A549 (cell line): ENCODE results near the gene TDO2. TPM values are rescaled to one million over a fixed set of nuclear protein-coding genes. Genes with fewer than 3 reads are reported as not detected.

ENCODE experiments used
- ATAC-seq, 2 experiments: fragments of 200-7000 bp in 1 of 2; fragments of >200 bp in 1 of 2; cut with Nextera tagmentation in 1 of 2; cut with Tn5 transposase in 1 of 2; 3 replicates each; pipeline versions ENCODE4 v1.8.0 to v1.9.1; 2018 to 2020; ENCODE audit warnings: mild to moderate bottlenecking in 1 of 2, moderate library complexity in 1 of 2
- CTCF ChIA-PET: fragments of 300-600 bp; sonication (Branson Sonifier 250); formaldehyde crosslinking; extraction: SDS; loops from one replicate; lab custom pipeline; 2021; ENCODE audit warnings: antibody characterized with exemption, inconsistent platforms; lab: Yijun Ruan, JAX
- POLR2A ChIA-PET: fragments of 350-600 bp; formaldehyde crosslinking; extraction: SDS; loops from one replicate; lab custom pipeline; 2021; ENCODE audit warnings: antibody characterized with exemption, inconsistent platforms; lab: Yijun Ruan, JAX
- DNase-seq, 2 experiments: peaks; one replicate each; pipeline versions ENCODE4 v3.0.0 to v3.0.0-alpha.2; 2011 to 2016; ENCODE audit warnings: low read depth in 1 of 2, low spot score in 1 of 2
- FAIRE-seq: peaks from 2 replicates; lab custom pipeline; 2011; peaks lifted over from hg19 to GRCh38; lab: Jason Lieb, UNC
- H3K27ac ChIP-seq, 2 experiments: fragments of >200 bp; sonication (Bioruptor Twin); formaldehyde crosslinking; 3 replicates each; pipeline ENCODE4 v1.5.1; 2016 to 2017
- H3K4me1 ChIP-seq: fragments of >200 bp; sonication (Bioruptor Twin); formaldehyde crosslinking; 3 replicates; pipeline ENCODE4 v1.6.1; 2016
- H3K4me2 ChIP-seq: fragments of >200 bp; sonication (Bioruptor Twin); formaldehyde crosslinking; 3 replicates; pipeline ENCODE4 v1.6.1; 2016
- H3K4me3 ChIP-seq: fragments of >200 bp; sonication (Bioruptor Twin); formaldehyde crosslinking; 3 replicates; pipeline ENCODE4 v1.5.1; 2016
- H3K9me3 ChIP-seq: fragments of >200 bp; sonication (Bioruptor Twin); formaldehyde crosslinking; 3 replicates; pipeline ENCODE4 v1.6.1; 2016
- BCL3 ChIP-seq: fragments of >200 bp; sonication (Bioruptor Twin); formaldehyde crosslinking; IDR thresholded peaks from 3 replicates; pipeline ENCODE4 v1.6.1; 2016
- BHLHE40 ChIP-seq: IDR thresholded peaks from 2 replicates; pipeline ENCODE4 v1.6.1; 2012; ENCODE audit warnings: low read depth, low read length, inconsistent platforms
- CBX2 ChIP-seq: fragments of 200-600 bp; sonication (generic); IDR thresholded peaks from 2 replicates; pipeline ENCODE4 v1.6.1; 2016; ENCODE audit warnings: low read depth, mild to moderate bottlenecking, borderline replicate concordance
- CHD2 ChIP-seq: fragments of 150-350 bp; IDR thresholded peaks from 2 replicates; pipeline ENCODE4 v1.6.1; 2014; ENCODE audit warnings: low read length; ENCODE audit not compliant: partially characterized antibody
- CHD4 ChIP-seq: fragments of 200-600 bp; sonication (generic); IDR thresholded peaks from 2 replicates; pipeline ENCODE4 v1.6.1; 2016; ENCODE audit warnings: antibody characterized with exemption, mild to moderate bottlenecking, borderline replicate concordance
- FOXS1 ChIP-seq: fragments of 250-450 bp; sonication (Bioruptor Pico); IDR thresholded peaks from 2 replicates; pipeline ENCODE4 v1.5.0; 2020; ENCODE audit warnings: mild to moderate bottlenecking, moderate library complexity
- HMGXB4 ChIP-seq: fragments of 250-450 bp; sonication (Bioruptor Pico); IDR thresholded peaks from 2 replicates; pipeline ENCODE4 v1.5.0; 2021; ENCODE audit warnings: mild to moderate bottlenecking, moderate library complexity, borderline replicate concordance
- HOXB13 ChIP-seq: fragments of 250-450 bp; sonication (Bioruptor Pico); IDR thresholded peaks from 2 replicates; pipeline ENCODE4 v1.5.0; 2020; ENCODE audit warnings: low read depth, mild to moderate bottlenecking, moderate library complexity
- KDM1A ChIP-seq: fragments of 200-600 bp; sonication (generic); IDR thresholded peaks from 2 replicates; pipeline ENCODE4 v1.6.1; 2016; ENCODE audit warnings: low read depth, mild to moderate bottlenecking
- MAFK ChIP-seq: fragments of 450-650 bp; IDR thresholded peaks from 2 replicates; pipeline ENCODE4 v1.6.1; 2014; ENCODE audit not compliant: partially characterized antibody
- NPAS2 ChIP-seq: fragments of 250-450 bp; sonication (Bioruptor Pico); IDR thresholded peaks from 2 replicates; pipeline ENCODE4 v1.8.0; 2022; ENCODE audit warnings: mild to moderate bottlenecking, moderate library complexity, borderline replicate concordance
- NR3C1 ChIP-seq: fragments of >200 bp; sonication (Bioruptor Twin); formaldehyde crosslinking; IDR thresholded peaks from 3 replicates; pipeline ENCODE4 v1.6.1; 2017
- RCOR1 ChIP-seq: fragments of 150-350 bp; IDR thresholded peaks from 2 replicates; pipeline ENCODE4 v1.6.1; 2014; ENCODE audit warnings: antibody characterized with exemption, low read length, low read depth
- ZFP36 ChIP-seq: fragments of 450-650 bp; IDR thresholded peaks from 2 replicates; pipeline ENCODE4 v1.6.1; 2014; ENCODE audit warnings: borderline replicate concordance; ENCODE audit not compliant: partially characterized antibody
- ZNF302 ChIP-seq: fragments of 250-450 bp; sonication (Bioruptor Pico); IDR thresholded peaks from 2 replicates; pipeline ENCODE4 v1.9.0; 2021; ENCODE audit warnings: inconsistent platforms, mild to moderate bottlenecking, moderate library complexity
- WGBS: methylation state at CpG from one replicate; pipeline ENCODE4 v1.1.6; 2017; ENCODE audit errors: missing lambda C conversion rate; 5-methylcytosine and 5-hydroxymethylcytosine counted together
- polyA plus RNA-seq, 4 experiments: library from polyadenylated mRNA; depleted of rRNA in 3 of 4; stranded (reverse); fragments of >200 nt; fragmentation: RNase III in 1 of 4; extraction: RNeasy Plus Mini Kit Qiagen cat#74134 plus additional on column Dnase treatment in 1 of 4; gene quantifications; 2 replicates in 3 of 4; 3 replicates in 1 of 4; pipeline ENCODE4 v1.2.3, GENCODE V29; 2011 to 2017
- TF ChIP-seq, protein P1 (sequence below): fragments of 150-350 bp; IDR thresholded peaks from 2 replicates; pipeline ENCODE4 v1.6.1; 2014; ENCODE audit warnings: low read depth, mild to moderate bottlenecking, low read length

TDO2 gene
- polyA plus RNA-seq, 2 of the 4 experiments (the other 2 are of a cell fraction): 2.6 to 2.9 TPM

DNA sequence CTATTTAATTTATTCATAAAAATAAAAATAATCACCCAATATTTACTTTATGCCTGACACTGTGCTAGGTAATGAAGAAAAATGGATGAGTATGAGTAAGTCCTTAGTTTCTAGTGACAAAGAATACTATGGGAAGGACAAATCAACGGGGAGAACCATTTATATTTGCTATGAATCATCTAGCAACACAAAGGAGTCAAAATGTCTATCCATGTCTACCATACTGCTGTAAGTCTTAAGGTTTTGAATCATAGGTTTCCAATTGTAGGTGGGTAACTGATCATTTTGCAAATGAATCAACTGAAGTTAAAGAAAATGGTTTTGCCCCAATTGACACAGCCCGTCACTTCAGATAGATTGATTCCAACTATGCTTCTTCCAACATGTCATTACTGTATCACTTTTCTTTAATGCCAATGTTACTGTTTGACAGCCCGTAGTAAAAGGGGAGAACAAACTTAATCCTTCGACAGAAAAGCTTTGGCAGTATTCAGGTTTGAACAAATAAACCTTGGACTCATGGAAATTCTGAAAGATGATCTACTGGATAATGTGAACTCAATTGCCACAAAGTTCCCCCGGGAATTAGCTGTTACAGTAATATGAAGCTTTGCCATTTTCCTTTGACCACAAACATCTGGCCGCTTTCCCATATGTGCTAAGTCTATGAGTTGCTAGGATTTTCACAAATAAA is 3.2 kb downstream of the TDO2 start (continued):
- TF ChIP-seq HMGXB4 (CRISPR knock-in tag): no peak
- TF ChIP-seq, all 56 proteins: peak for 0

- ChIA-PET CTCF (interaction anchor here (1.2 kb wide), 1 partner anchor 46 kb away, joined by 3 read pairs; no protein-coding TSS in a partner anchor), POLR2A (no interaction called here)
- no peak overlapping the region for H3K4me3 ChIP-seq
- H3K9me3 ChIP-seq: no peaks in the 10 kb centered on the region
- DNase-seq (no peak), ATAC-seq (no peak), FAIRE-seq (no peak)
- no peak overlapping the region for H3K4me2 ChIP-seq
- H3K27ac ChIP-seq: no peak overlapping the region
- 55% methylated on average over 1 of the region's 1 CpG for WGBS
- TF ChIP-seq CHD4 (no peak), NPAS2 (CRISPR knock-in tag) (no peak), KDM1A (no peak), HMGXB4 (CRISPR knock-in tag) (no peak), MAFK (no peak), ZNF302 (CRISPR knock-in tag) (no peak), FOXS1 (CRISPR knock-in tag) (no peak), CHD2 (no peak), BHLHE40 (no peak), NR3C1 (no peak), CBX2 (no peak), BCL3 (no peak), HOXB13 (CRISPR knock-in tag) (no peak), ZFP36 (no peak), RCOR1 (no peak)
- TF ChIP-seq, protein P1, sequence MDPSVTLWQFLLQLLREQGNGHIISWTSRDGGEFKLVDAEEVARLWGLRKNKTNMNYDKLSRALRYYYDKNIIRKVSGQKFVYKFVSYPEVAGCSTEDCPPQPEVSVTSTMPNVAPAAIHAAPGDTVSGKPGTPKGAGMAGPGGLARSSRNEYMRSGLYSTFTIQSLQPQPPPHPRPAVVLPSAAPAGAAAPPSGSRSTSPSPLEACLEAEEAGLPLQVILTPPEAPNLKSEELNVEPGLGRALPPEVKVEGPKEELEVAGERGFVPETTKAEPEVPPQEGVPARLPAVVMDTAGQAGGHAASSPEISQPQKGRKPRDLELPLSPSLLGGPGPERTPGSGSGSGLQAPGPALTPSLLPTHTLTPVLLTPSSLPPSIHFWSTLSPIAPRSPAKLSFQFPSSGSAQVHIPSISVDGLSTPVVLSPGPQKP: no peak
- 0 out of 3 replicates have a peak, but pooled peaks cover 4% of the 10 kb centered on the region for H3K4me1 ChIP-seq
Observed at GRCh38 chr4:155907556-155907955, 4.1 kb downstream of the TDO2 start.
